HL-60/S4 treated with retinoic acid at 250 ng/mL for 4 days and 3 days (cell line): ENCODE measurements around the gene JPH4.

Experiments used
- in situ Hi-C: fragments of 300-500 bp; cut with MboI; formaldehyde crosslinking; loops from 2 replicates; pipeline ENCODE4 v1.7.0; 2022; ENCODE audit warnings: low sequenced_read_pairs

The JPH4 gene

GRCh38 chr14:23533652-23534435, 44.7 kb downstream of the JPH4 start:
- in situ Hi-C loops = no loop called here

GRCh38 chr14:23532658-23533057, 45.9 kb downstream of the JPH4 start:
- in situ Hi-C loops = no loop called here

- in situ Hi-C loops = no loop called here
Observed at GRCh38 chr14:23531391-23531790, 47.2 kb downstream of the JPH4 start.

GRCh38 chr14:23530375-23531055, 48.1 kb downstream of the JPH4 start:
- in situ Hi-C loops = no loop called here

GRCh38 chr14:23529016-23529415, 49.6 kb downstream of the JPH4 start:
- in situ Hi-C loops = no loop called here

GRCh38 chr14:23528555-23528954, 50.0 kb downstream of the JPH4 start:
- in situ Hi-C loops = no loop called here

- in situ Hi-C loops = no loop called here
Observed at GRCh38 chr14:23525611-23526010, 53.0 kb downstream of the JPH4 start.

- in situ Hi-C loops = no loop called here
Observed at GRCh38 chr14:23524954-23525353, 53.6 kb downstream of the JPH4 start.

- in situ Hi-C loops = no loop called here
Observed at GRCh38 chr14:23523229-23524016, 55.2 kb downstream of the JPH4 start.

- in situ Hi-C loops = no loop called here
Observed at GRCh38 chr14:23522643-23523198, 55.9 kb downstream of the JPH4 start.

- in situ Hi-C loops = no loop called here
Observed at GRCh38 chr14:23521785-23522640, 56.6 kb downstream of the JPH4 start.

GRCh38 chr14:23520899-23521533, 57.6 kb downstream of the JPH4 start:
- in situ Hi-C loops = no loop called here

GRCh38 chr14:23518709-23519108, 59.9 kb downstream of the JPH4 start:
- in situ Hi-C loops = no loop called here
